Gastroesophageal sphincter (tissue), 4 donors: Measurements from ENCODE around the gene DOK1. TPM values are rescaled to one million over a fixed set of nuclear protein-coding genes. Genes with fewer than 3 reads are reported as not detected.

Source experiments
- ATAC-seq: fragments of 150-250 bp; one replicate; pipeline ENCODE4 v1.9.1; 2016; ENCODE audit warnings: mild to moderate bottlenecking, moderate library complexity
- H3K27ac ChIP-seq, 4 donors: fragments of 200-600 bp; sonication (generic) in 3 of 4; 1 replicate in 3 of 4; 2 replicates in 1 of 4; pipeline ENCODE4 v1.5.1; 2016 to 2019
- H3K27me3 ChIP-seq: fragments of 200-600 bp; sonication (generic); one replicate; pipeline ENCODE4 v1.5.1; 2019
- H3K36me3 ChIP-seq, 2 donors: fragments of 200-600 bp; sonication (generic); one replicate each; pipeline ENCODE4 v1.5.1; 2019; ENCODE audit warnings: control low read depth in 1 of 2
- H3K4me1 ChIP-seq, 3 donors: fragments of 200-600 bp; sonication (generic); 1 replicate in 2 of 3; 2 replicates in 1 of 3; pipeline ENCODE4 v1.5.1; 2016 to 2019; ENCODE audit warnings: control low read depth in 2 of 3
- H3K4me3 ChIP-seq, 2 donors: fragments of 200-600 bp; sonication (generic); one replicate each; pipeline ENCODE4 v1.5.1; 2019; ENCODE audit warnings: mild to moderate bottlenecking in 1 of 2, moderate library complexity in 1 of 2
- H3K9me3 ChIP-seq, 3 donors: fragments of 200-600 bp; sonication (generic); one replicate each; pipeline ENCODE4 v1.5.1; 2017 to 2019; ENCODE audit warnings: control low read depth in 2 of 3
- CTCF ChIP-seq, 4 experiments: fragments of 200-600 bp in 2 of 4; fragments of 450-650 bp in 2 of 4; sonication (generic) in 1 of 4; IDR thresholded peaks; one replicate each; pipeline ENCODE4 v1.5.1; 2017 to 2019; ENCODE audit warnings: antibody characterized with exemption in 4 of 4, mild to moderate bottlenecking in 2 of 4, moderate library complexity in 2 of 4
- EP300 ChIP-seq: sonication (generic); formaldehyde crosslinking; IDR thresholded peaks from one replicate; pipeline ENCODE4 v1.6.1; 2017; ENCODE audit warnings: antibody characterized with exemption, mild to moderate bottlenecking
- POLR2A ChIP-seq, 2 donors: fragments of 450-650 bp; IDR thresholded peaks; one replicate each; pipeline ENCODE4 v1.6.1; 2017; ENCODE audit warnings: antibody characterized with exemption in 2 of 2, mild to moderate bottlenecking in 2 of 2, moderate library complexity in 1 of 2
- POLR2AphosphoS5 ChIP-seq: sonication (generic); formaldehyde crosslinking; IDR thresholded peaks from one replicate; pipeline ENCODE4 v1.6.1; 2017; ENCODE audit warnings: antibody characterized with exemption
- WGBS, 2 donors: methylation state at CpG; one replicate each; pipeline ENCODE4 v1.1.5; 2018; ENCODE audit warnings: low coverage in 1 of 2; 5-methylcytosine and 5-hydroxymethylcytosine counted together
- total RNA-seq, 4 donors: library from RNA; depleted of rRNA; stranded (reverse); fragments of >200 nt; gene quantifications; one replicate each; pipeline ENCODE4 v1.1.0, GENCODE V29; 2016

The DOK1 gene
- total RNA-seq, 4 donors from 2014 or later = 16.3 to 28.8 (median 19.5) TPM

- H3K27ac ChIP-seq = no peak overlapping the region
These were observed 13.4 kb downstream of the DOK1 start for GRCh38 chr2:74567881-74568280.

GRCh38 chr2:74569686-74570085 lies 15.2 kb downstream of the DOK1 start:
- H3K4me3 ChIP-seq = no peak overlapping the region
- H3K9me3 ChIP-seq = no peaks in the 10 kb centered on the region
- ATAC-seq = no peak
- no peak for TF ChIP-seq EP300
- no peak for TF ChIP-seq POLR2A (IDR thresholded peaks at IDR 0.05)
- TF ChIP-seq CTCF (IDR thresholded peaks at IDR 0.05) = no peak
- no peak for TF ChIP-seq POLR2AphosphoS5
- peaks cover 33% of the 10 kb centered on the region for H3K27me3 ChIP-seq
- no peaks in the 10 kb centered on the region for H3K36me3 ChIP-seq
- no peak overlapping the region for H3K27ac ChIP-seq
- WGBS, 2 donors = 73 to 100% methylated on average over 1 of the region's 1 CpG
- no peaks in the 10 kb centered on the region for H3K4me1 ChIP-seq

More at GRCh38 chr2:74567881-74568280, 13.4 kb downstream of the DOK1 start:
- Histone ChIP-seq H3K9me3 (no peaks in the 10 kb centered on the region), H3K36me3 (no peaks in the 10 kb centered on the region), H3K27me3 (peaks cover 30% of the 10 kb centered on the region), H3K4me1 (no peaks in the 10 kb centered on the region), H3K4me3 (no peak overlapping the region)
- TF ChIP-seq CTCF (IDR thresholded peaks at IDR 0.05) (no peak), POLR2A (IDR thresholded peaks at IDR 0.05) (no peak), EP300 (no peak), POLR2AphosphoS5 (no peak)
- 80 to 86% methylated on average over 4 to 5 of the region's 5 CpGs for WGBS, 2 donors
- no peak for ATAC-seq

- TF ChIP-seq EP300 = no peak
- TF ChIP-seq POLR2A (IDR thresholded peaks at IDR 0.05) = no peak
- TF ChIP-seq POLR2AphosphoS5 = no peak
- no peak for TF ChIP-seq CTCF (IDR thresholded peaks at IDR 0.05)
These were observed 16.5 kb downstream of the DOK1 start for GRCh38 chr2:74571058-74571457.

GRCh38 chr2:74572178-74572925 lies 17.8 kb downstream of the DOK1 start:
- no peak overlapping the region for H3K27ac ChIP-seq
- ATAC-seq = no peak
- no peak overlapping the region for H3K4me3 ChIP-seq
- no peaks in the 10 kb centered on the region for H3K36me3 ChIP-seq
- TF ChIP-seq EP300 (no peak), POLR2A (IDR thresholded peaks at IDR 0.05) (no peak), POLR2AphosphoS5 (no peak), CTCF (IDR thresholded peaks at IDR 0.05) (peak in 1 of 4 experiments; percentile 13)
- 65 to 80% methylated on average over 2 to 3 of the region's 3 CpGs for WGBS, 2 donors
- peaks cover 22% of the 10 kb centered on the region for H3K27me3 ChIP-seq
- H3K9me3 ChIP-seq = no peaks in the 10 kb centered on the region
- no peaks in the 10 kb centered on the region for H3K4me1 ChIP-seq

More at GRCh38 chr2:74571058-74571457, 16.5 kb downstream of the DOK1 start:
- Histone ChIP-seq H3K4me1 (no peaks in the 10 kb centered on the region), H3K36me3 (no peaks in the 10 kb centered on the region), H3K27ac (no peak overlapping the region), H3K4me3 (no peak overlapping the region), H3K27me3 (peaks cover 25% of the 10 kb centered on the region), H3K9me3 (no peaks in the 10 kb centered on the region)
- WGBS, 2 donors = 69 to 88% methylated on average over 1 of the region's 1 CpG
- ATAC-seq = no peak
